Measurements from ENCODE around the gene ERG28. TPM values are rescaled to one million over a fixed set of nuclear protein-coding genes. Genes with fewer than 3 reads are reported as not detected.

Gene ERG28
- polyA plus RNA-seq, 1 of the 3 experiments (the other 2 are of a cell fraction) = 14.8 TPM

- no peak overlapping the region for H3K4me2 ChIP-seq
- no peaks in the 10 kb centered on the region for H3K4me1 ChIP-seq (ENCODE audit: control insufficient read depth in 1 of 2, insufficient read depth in 2 of 2, low read depth in 1 of 2, low read length in 1 of 2)
- ChIA-PET POLR2A (no interaction called here), CTCF (interaction anchor here (3.1 to 4.0 kb wide), 2 partner anchors 10 to 68 kb away, joined by 23 to 38 read pairs; partner anchors contain the start of gene FLVCR2)
- H3K9me3 ChIP-seq = no peaks in the 10 kb centered on the region
- H2AFZ ChIP-seq (ENCODE audit: low read depth) = no peak overlapping the region
- no peaks in the 10 kb centered on the region for H3K79me2 ChIP-seq (ENCODE audit: insufficient read depth)
- no peaks in the 10 kb centered on the region for H3K27me3 ChIP-seq (ENCODE audit: insufficient read depth)
- no peak overlapping the region for H3K4me3 ChIP-seq (ENCODE audit: low read depth in 2 of 2, low read length in 1 of 2)
- DNase-seq = no peak
- no peaks in the 10 kb centered on the region for H3K9me2 ChIP-seq
- no peak overlapping the region for H3K27ac ChIP-seq (ENCODE audit: low read depth in 2 of 2, low read length in 1 of 2)
- no peak overlapping the region for H3K9ac ChIP-seq
- peaks cover 0 to 9% of the 10 kb centered on the region in 2 experiments for H3K36me3 ChIP-seq (replicated peaks in 1 of 2; ENCODE audit: control insufficient read depth in 1 of 2, insufficient read depth in 2 of 2, low read length in 1 of 2)
- no peak for TF ChIP-seq MXI1 (IDR thresholded peaks at IDR 0.05; ENCODE audit: low read depth, low read length)
- no peak for TF ChIP-seq ELF1 (IDR thresholded peaks at IDR 0.05)
- TF ChIP-seq TEAD4 (IDR thresholded peaks at IDR 0.05; ENCODE audit: borderline replicate concordance, insufficient read depth) = no peak
- TF ChIP-seq CHD2 (IDR thresholded peaks at IDR 0.05; ENCODE audit: low read length, partially characterized antibody) = no peak
- no peak for TF ChIP-seq NRF1 (IDR thresholded peaks at IDR 0.05; ENCODE audit: low read depth, low read length)
- no peak for TF ChIP-seq MAX (IDR thresholded peaks at IDR 0.05; ENCODE audit: low read depth)
- no peak for TF ChIP-seq GATA2 (CRISPR knock-in tag; IDR thresholded peaks at IDR 0.05)
- TF ChIP-seq ZBTB33 (IDR thresholded peaks at IDR 0.05; ENCODE audit: borderline replicate concordance, low read depth) = no peak
- TF ChIP-seq RFX5 (IDR thresholded peaks at IDR 0.05; ENCODE audit: low read length) = no peak
- TF ChIP-seq IRF3 (IDR thresholded peaks at IDR 0.05; ENCODE audit: low read depth, low read length) = no peak
- TF ChIP-seq EZH2phosphoT487 (IDR thresholded peaks at IDR 0.05; ENCODE audit: borderline replicate concordance, low read depth) = no peak
- no peak for TF ChIP-seq CTCF (IDR thresholded peaks at IDR 0.05)
- no peak for TF ChIP-seq RCOR1 (IDR thresholded peaks at IDR 0.05; ENCODE audit: low read length)
- no peak for TF ChIP-seq RAD21 (IDR thresholded peaks at IDR 0.05; ENCODE audit: low read length)
- no peak for TF ChIP-seq GABPA (IDR thresholded peaks at IDR 0.05; ENCODE audit: low read depth)
- no peak for TF ChIP-seq YY1 (IDR thresholded peaks at IDR 0.05; ENCODE audit: low read depth)
- no peak for TF ChIP-seq USF1 (IDR thresholded peaks at IDR 0.05; ENCODE audit: borderline replicate concordance, low read depth)
- TF ChIP-seq USF2 (IDR thresholded peaks at IDR 0.05; ENCODE audit: borderline replicate concordance, low read depth, low read length) = no peak
- peaks cover 6% of the 10 kb centered on the region for H3F3A ChIP-seq (replicated peaks; ENCODE audit: insufficient read depth)
- H4K20me1 ChIP-seq (ENCODE audit: insufficient read depth) = peaks cover 4% of the 10 kb centered on the region; the same call in 1 of the 2 replicates
Observed at GRCh38 chr14:75645056-75645455, 15.6 kb downstream of the ERG28 start.

Measured in SK-N-SH (cell line).